Cardiac septum (tissue), 1 donor: Measurements from ENCODE around the gene CPNE4. TPM values are rescaled to one million over a fixed set of nuclear protein-coding genes. Genes with fewer than 3 reads are reported as not detected.

Source experiments
- DNase-seq: peaks from one replicate; pipeline ENCODE4 v3.0.0-alpha.2; 2020; ENCODE audit warnings: low spot score
- intact Hi-C: fragments of 100-400 bp; cut with DNase I; formaldehyde crosslinking; loops from one replicate; pipeline ENCODE4 v1.14.0; 2022
- total RNA-seq: library from RNA; stranded (reverse); fragmentation: NEBNext Ultra II Directional; extraction: Animal tissue kit (Norgen Biotek cat#: 25700); gene quantifications from one replicate; pipeline ENCODE4 v1.2.1, GENCODE V29; 2021
- donor health status: DM: no; HTN: no; CAD: no.

Gene CPNE4
- total RNA-seq, 1 donor from 2014 or later = 7.4 TPM

DNA sequence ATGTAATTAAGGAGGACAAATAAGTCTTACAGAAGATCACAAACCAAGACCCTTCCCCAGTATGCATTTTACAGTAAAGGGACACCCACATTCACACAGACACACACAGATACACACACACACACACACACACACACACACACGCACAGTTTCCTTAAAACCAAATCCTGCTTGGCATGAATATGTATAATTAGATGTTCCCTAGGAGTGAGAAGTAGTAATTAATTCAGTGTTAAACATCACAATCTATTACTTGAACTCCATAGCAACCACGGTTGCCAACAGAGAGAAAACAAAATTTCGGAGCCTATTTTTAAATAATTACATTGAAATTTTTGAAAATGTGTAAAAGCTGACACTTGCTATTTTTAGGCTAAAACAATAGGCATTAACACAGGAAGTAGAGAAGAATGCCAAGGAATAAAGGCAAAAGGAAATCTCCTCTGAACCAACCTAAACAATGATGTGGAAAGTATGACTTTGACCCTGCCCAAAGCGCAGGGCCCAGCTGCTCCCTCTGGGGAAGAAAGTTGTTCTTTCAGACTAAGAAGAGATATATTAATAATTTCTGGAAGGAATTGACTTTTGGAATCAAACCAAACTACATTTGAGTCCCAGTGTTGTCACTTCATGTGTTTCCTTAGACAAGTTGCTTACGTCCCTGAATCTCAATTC is 215.3 kb downstream of the CPNE4 start:
- intact Hi-C loops = no loop called here
- no peak for DNase-seq

DNA sequence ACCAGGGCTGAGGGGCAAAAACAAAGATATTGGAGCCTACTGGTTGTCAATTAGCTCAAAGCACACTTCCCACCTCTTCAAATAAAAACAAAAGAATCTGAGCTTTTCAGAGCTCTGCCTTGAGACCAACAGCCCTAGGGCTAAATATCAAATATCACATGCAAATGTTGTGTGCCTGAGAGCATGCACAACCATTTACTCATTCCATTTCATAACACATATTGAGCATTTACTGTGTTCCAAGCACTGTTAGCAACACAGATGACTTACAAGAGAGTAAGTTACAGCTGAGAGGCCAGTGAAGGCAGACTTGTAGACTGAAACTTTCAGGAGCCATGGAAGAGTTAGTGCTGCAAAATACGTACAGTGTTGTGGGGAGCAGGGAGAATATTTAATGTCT is 222.4 kb downstream of the CPNE4 start:
- intact Hi-C loops = no loop called here
- DNase-seq = no peak

DNA sequence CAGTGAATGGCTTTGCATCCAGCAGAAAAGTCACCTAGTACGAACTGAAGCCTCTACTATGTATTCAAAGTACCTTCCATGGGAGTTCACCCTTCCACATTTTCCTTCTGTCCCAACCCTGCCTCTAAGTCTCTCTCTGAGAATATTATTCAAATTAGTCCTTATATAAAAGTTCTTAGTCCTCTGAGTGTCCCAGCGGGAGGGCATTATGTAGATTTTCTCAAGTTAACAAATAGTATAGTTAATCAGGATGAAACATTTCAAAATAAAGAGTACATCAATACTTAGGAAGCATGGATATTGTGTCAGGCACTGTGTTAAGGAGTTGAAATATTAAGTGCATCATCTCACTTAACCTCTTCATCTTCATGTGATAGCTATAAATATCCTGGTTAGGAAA is 223.3 kb downstream of the CPNE4 start:
- intact Hi-C loops = no loop called here
- no peak for DNase-seq

DNA sequence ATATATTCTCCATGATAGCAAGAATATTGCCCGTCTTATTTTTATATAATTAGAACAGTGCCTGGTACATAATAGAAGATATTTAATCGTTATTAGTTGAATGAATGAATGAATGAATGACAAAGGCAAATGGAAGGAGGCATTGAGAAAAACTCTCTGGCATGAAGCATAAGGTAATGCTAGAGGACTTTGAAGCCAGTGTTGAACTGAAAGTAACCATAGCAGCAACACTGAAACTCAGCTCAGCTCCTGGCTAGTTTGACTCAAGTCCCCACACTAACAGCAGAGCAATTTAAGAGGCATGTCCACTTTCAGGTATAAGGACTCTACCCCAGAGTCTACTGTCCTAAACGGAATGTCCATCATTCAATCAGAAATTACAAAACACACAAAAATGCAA is 227.0 kb downstream of the CPNE4 start:
- DNase-seq = no peak
- intact Hi-C loops = no loop called here

DNA sequence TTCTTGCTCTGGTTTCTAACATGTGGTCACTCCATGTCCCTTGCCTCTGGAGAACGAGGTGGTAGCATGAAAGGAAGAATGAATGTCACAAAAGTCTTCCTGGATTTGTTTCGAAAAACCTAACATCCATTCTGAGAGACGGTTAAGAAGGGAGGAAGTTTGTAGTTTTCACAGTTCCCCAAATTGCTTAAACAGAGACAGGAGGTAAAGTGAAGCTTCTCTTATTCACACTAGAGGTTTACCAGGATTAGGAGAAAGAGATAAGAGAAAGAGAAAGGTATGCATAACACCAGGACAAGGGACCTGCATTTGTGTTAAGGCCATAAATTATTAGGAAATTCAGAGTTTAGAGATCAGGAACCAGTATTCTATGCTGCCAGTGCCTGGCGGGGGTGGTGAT is 228.1 kb downstream of the CPNE4 start:
- intact Hi-C loops = no loop called here
- no peak for DNase-seq

DNA sequence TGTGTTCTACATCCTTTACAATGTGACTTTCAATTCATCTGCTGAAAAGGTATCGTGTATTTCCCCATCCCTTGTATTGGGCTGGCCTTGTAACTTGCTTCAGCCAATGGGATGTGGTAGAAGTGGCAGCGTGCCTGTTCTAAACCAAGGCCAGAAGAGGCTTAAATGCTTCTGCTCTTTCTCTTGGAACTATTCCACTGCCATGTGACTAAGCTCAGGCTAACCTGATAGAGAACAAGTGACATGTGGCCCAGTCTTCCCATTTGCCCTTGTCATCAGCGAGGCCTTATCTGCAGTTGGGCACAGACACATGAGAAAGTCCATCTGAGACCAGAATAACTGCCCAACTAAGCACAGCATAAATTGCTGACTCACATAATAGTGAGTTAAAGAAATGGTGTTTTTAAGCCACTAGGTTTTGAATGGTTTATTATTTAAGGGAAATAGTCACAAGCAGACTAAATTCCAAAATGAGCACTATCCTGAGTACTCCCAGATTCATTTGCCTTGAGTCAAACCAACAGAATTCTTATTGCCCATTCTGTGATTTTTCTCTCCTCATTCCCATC is 230.2 kb downstream of the CPNE4 start:
- DNase-seq = no peak

DNA sequence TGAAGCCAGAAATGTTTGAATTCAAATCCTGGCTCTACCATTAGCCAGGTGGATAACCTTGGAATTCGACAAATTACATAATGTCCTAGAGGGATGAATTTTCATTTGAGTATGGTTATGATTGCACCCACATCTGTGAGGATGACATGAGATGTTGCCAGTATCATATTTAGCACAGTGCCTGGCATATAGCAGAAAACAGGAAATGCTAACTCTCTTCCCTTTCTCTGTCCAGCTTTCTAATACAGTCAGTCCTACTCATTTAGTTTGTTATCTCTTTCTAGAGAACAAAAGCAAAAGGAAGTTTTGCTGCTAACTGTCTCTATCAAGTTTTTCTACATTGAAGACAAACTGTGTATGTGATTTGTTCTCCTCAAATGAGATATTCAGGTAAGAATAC is 231.7 kb downstream of the CPNE4 start:
- DNase-seq = no peak
- intact Hi-C loops = no loop called here

More for the DNA sequence above, 230.2 kb downstream of the CPNE4 start:
- intact Hi-C loops = no loop called here

DNA sequence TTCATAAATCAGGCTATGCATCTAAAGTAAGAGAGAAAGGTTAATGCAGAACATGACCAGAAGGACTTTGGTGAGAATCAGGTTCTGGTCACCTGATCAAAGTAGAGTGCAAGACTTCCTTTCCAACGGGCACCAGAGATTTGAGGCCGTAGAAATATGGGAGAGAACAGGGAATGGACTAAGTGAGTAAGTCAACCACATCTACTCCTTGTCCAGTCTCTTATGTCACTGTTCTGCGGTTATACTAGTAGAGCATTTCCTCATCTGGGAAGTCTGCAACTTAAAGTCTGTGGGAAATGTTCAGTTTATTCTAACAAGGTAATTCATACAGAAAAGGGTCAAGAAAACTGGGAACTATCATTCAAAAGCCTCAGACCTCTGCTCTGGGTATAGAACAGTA is 232.8 kb downstream of the CPNE4 start:
- DNase-seq = no peak
- intact Hi-C loops = no loop called here

DNA sequence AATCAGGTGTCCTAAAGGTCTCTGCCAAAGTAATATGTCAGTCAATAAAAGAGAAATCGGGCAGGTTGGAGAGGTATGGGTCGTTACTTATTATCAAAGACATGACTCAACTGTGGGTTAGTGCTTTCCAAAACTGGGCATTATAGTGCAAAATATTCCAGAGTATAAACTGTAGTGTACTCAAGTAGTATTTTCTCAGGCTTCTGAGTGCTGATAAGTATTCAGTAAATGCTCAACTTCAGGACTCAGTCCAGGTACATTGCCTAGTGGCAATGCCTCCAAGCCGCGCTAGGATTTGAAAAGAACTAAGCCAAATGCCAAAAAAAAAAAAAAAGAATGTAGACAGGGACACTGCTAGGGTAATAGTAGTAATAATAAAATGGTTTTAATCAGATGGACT is 233.2 kb downstream of the CPNE4 start:
- DNase-seq = no peak
- intact Hi-C loops = no loop called here

DNA sequence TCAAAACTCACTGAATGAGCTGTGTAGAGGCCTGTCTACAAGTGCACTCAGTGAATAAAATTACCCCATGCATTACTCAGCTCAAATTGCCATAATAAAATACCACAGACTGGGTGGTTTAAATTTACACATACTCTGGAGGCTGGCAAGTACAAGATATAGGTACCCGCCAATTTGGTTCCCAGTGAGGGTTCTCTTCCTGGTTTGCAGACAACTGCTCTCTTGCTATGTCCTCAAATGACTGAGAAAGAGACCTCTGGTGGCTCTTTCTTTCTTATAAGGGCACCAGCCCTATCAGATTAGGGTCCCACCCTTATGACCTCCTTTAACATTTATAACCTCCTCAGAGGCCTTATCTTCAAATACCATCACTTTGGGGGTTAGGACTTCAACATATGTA is 237.0 kb downstream of the CPNE4 start:
- intact Hi-C loops = loop anchor here (10.0 kb wide), 3 partner anchors 253 to 753 kb away; no protein-coding TSS in a partner anchor
- DNase-seq = no peak

DNA sequence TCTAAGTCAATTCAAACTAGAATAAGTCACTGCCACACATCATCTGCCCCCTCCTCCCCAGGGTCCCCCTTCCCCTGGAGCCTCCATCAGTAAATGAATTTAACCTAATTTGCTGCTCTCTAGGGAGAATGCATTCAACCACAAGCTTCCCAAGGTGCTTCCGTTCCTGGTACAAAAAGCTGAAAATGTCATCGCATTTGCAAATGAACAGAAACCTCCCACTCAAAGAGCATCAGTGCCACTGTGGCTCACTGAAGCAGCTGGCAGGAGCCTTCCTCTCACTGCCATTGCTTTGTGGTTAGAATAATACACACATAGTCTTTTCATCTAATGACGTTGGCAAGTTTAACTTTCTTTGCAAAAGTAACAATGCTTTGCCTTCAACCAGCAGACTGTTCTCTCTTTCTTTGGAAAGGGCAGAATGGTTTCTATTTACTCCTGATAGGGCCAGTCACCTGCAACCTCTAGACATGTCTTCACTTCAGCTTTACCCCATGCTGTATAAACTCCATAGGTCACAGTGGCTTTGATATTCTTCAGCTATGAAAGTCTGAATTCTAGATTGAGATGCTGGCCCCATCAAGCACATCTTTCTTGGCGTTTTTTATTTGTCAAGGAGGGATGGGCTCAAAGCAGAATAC is 238.1 kb downstream of the CPNE4 start:
- intact Hi-C loops = loop anchor here (10.0 kb wide), 3 partner anchors 252 to 752 kb away; no protein-coding TSS in a partner anchor
- DNase-seq = no peak

DNA sequence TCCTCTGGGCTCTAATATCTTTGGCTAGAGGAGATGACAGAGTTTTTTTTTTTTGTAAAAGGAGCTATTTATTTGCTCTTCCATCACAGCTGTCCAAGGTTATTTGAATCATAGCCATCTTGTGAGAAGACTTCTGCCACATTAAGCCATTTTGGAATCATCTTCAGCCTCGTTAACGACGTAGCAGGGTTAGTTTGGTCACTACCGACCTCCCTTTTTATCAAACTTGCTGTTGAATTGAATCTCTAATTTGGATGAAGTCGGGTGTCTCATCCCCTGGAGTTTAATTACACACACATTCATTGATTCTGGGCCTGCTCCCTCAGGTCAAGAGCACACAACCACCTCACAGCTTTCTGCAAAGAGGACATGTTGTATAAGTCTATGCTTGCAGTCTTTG is 238.7 kb downstream of the CPNE4 start:
- intact Hi-C loops = loop anchor here (10.0 kb wide), 3 partner anchors 251 to 751 kb away; no protein-coding TSS in a partner anchor
- no peak for DNase-seq

DNA sequence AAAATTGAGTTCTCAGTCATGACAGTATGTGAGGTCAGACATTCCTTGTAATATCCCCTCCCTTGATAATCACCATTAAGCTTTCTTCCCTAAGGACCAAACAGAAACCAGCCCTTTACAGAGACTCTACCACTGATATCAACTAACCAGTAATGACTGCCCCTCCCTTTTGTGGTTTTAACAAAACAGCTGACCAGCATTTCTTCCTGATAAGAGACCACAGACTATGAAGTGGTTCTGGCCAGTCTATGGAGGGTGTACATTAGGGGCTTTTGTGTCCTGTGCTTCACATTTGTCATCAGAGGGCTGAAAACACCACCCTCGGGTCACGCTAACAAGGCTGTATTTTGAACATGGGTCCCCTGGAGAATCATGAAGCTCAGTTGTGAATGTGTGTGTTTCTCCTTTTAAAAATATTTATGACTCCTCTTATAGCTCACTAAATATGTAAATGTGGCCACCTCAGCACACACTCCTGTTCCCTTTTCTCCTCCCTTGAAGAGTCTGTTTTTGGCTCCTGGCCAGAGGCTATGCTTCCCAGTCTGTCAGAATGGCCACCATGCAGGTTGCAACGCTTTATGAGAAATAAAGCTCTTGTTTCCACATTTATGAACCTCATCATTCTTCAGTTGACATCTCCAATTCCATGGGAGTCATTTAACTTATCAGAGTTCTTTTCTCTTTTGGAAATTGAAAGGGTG is 239.3 kb downstream of the CPNE4 start:
- intact Hi-C loops = loop anchor here (2.0 to 10.0 kb wide), 4 partner anchors 233 to 751 kb away; no protein-coding TSS in a partner anchor
- DNase-seq = no peak

DNA sequence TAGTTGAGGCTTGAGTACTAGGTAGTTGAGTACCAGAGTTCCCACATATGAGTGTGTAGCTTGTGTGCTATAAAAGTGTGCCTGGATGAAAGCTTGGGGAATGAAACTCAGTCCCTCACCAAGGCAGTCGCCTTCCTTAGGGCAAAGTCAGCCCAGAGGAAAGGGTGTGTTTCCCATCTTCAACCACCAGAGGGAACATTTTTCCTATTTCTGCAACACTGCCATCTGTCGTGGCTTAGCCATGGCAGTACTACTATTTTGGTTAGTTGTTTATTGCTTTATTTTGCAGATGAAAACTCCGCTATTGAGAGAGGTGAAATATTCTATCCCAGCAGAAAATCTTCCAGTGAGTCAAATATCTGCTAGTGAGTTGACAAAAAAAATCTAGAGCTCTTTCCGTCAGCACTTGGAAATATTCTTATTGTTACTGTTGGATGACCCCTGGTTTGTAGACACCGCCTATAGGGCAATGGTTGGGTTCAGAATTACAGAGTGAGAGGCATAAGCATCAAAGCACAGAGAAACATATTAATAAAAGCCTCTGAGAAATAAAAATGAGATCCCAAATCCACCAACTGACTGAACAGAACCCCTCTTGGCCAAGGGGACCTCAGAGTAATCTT is 239.9 kb downstream of the CPNE4 start:
- no peak for DNase-seq
- intact Hi-C loops = loop anchor here (2.0 to 10.0 kb wide), 4 partner anchors 234 to 750 kb away; no protein-coding TSS in a partner anchor

DNA sequence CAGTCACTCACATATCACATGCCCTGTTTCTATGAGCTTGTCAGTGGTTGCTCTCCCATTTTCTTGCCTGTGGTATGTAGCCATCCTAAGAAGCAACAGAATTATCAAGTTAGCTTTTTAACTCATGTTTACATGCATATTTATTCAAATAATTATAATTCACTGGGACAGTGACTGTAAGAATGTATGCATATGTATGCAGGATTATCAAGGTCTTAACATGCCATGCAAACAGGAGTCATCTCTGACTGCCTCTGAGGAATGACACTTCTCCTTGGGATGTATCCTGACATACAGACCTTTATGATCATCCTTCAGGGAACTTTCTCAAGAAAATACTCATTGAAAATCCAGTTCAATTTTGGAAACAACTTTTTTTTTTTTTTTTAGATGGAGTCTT is 240.9 kb downstream of the CPNE4 start:
- intact Hi-C loops = loop anchor here (2.0 to 10.0 kb wide), 4 partner anchors 235 to 749 kb away; no protein-coding TSS in a partner anchor
- DNase-seq = no peak

DNA sequence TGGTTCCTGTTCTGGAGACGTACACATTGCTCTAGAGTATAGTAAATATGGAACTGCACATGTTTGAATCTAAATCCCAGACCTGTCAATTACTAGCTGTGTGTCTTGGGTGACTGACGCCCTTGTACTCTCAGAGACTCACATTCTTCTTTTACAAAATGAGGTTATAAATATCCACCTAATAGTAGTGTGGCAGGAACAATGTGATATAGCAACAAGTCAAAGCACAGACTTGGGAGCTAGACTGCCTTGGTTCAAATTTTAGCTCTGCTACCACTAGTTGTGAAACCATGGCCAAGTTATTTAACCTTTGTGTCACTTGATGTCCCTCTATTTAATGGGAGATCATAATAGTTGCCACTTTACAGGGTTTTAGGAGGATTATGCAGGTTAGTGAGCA is 245.6 kb downstream of the CPNE4 start:
- no peak for DNase-seq
- intact Hi-C loops = no loop called here

DNA sequence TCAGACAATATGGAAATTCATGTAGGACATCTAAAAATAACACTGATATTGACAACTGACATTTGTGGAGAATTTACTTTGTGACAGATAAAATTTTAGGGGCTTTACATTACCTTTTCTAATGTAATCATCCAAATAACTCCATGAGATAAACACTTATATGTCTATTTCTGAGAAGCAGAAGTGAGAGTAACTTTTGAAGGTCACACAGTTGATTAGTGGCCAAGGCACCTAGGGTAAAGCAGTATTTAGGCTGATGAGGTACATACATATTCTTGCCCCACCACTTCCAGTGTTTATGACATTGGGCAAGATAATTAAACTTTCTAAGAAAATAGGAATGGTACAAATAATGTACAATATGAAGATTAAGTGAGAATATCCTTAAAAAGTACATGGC is 248.4 kb downstream of the CPNE4 start:
- no peak for DNase-seq
- intact Hi-C loops = no loop called here

DNA sequence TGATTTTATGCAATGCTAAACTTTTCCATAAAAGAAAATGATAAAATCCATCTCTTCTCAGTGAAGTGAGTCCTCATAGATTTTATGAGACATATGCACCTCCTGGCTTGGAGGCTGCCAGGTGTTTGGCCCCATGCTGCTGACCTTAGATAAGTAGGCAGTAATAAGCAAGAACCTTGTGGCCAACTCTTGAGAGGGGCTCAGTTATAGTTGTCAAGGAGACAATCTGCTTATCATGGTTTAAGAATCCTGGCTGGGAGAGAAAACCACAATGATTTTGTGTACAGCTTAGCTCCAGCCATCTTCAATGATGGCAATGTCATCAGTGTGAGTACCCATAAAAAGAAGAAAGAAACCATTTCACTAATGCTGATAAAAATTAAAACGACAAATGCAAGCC is 252.1 kb downstream of the CPNE4 start:
- no peak for DNase-seq
- intact Hi-C loops = no loop called here

DNA sequence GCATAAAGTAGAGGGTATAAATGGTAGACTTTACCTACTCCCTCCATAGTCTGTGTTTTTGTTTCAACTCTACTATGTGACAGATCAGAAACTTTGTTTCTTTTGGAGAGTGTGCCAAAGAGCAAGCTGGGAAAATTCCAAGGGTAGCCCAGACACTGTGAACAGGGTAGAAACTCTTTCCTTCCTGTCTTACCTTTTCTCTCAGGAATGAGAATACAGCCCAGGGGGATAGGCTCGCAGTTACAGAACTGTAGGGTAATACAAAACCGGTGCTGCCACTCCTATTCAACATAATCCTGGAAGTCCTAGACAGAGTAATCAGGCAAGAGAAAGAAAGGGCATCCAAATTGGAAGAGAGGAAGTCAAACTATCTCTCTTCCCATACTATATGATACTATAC is 256.3 kb downstream of the CPNE4 start:
- intact Hi-C loops = loop anchor here (10.0 kb wide), 1 partner anchor 166 kb away; no protein-coding TSS in a partner anchor
- no peak for DNase-seq

DNA sequence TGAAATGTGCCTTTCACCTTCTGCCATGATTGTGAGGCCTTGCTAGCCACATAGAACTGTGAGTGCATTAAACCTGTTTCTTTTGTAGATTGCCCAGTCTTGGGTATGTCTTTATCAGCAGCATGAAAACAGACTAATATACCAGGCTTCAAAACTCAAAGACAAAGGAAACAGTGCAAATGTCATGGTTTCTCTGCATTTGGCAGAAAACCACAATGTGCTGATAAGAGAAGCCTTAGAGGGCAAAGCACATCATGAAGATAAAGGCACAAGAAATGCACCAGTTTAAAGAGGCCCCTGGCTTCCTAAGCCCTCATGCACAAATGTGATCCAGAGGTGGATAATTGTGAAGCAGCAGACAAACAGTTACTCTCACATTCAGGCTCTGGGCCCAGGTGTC is 259.2 kb downstream of the CPNE4 start:
- intact Hi-C loops = loop anchor here (10.0 kb wide), 1 partner anchor 169 kb away; no protein-coding TSS in a partner anchor
- no peak for DNase-seq
